Thoracic aorta (tissue), 2 donors: ENCODE results near the gene HOXC11. TPM values are rescaled to one million over a fixed set of nuclear protein-coding genes. Genes with fewer than 3 reads are reported as not detected.

Experiments used
- ATAC-seq: fragments of 150-250 bp; one replicate; pipeline ENCODE4 v1.8.0; 2017; ENCODE audit warnings: low read depth; ENCODE audit not compliant: insufficient number of reproducible peaks, low FRiP score
- DNase-seq: peaks from one replicate; pipeline ENCODE4 v3.0.0-alpha.2; 2020; ENCODE audit warnings: low spot score
- H3K27ac ChIP-seq, 2 donors: fragments of 200-600 bp; sonication (generic); 1 replicate in 1 of 2; 2 replicates in 1 of 2; pipeline ENCODE4 v1.5.1; 2016; ENCODE audit warnings: mild to moderate bottlenecking in 2 of 2, moderate library complexity in 2 of 2
- H3K27me3 ChIP-seq: fragments of 200-600 bp; sonication (generic); replicated peaks from 2 replicates; pipeline ENCODE4 v1.6.0; 2016; ENCODE audit warnings: mild to moderate bottlenecking; ENCODE audit not compliant: insufficient read depth
- H3K36me3 ChIP-seq: fragments of 200-600 bp; sonication (generic); one replicate; pipeline ENCODE4 v1.5.1; 2016
- H3K4me1 ChIP-seq, 2 donors: fragments of 200-600 bp; sonication (generic); 1 replicate in 1 of 2; 2 replicates in 1 of 2; pipeline versions ENCODE4 v1.5.1 to v1.6.0; 2016; ENCODE audit warnings: low read depth in 2 of 2, mild to moderate bottlenecking in 1 of 2; ENCODE audit not compliant: control insufficient read depth in 1 of 2
- H3K4me3 ChIP-seq: fragments of 200-600 bp; sonication (generic); 2 replicates; pipeline ENCODE4 v1.5.1; 2016; ENCODE audit warnings: mild to moderate bottlenecking
- H3K9me3 ChIP-seq: fragments of 200-600 bp; sonication (generic); 2 replicates; pipeline ENCODE4 v1.5.1; 2016
- total RNA-seq, 2 donors: library from RNA; depleted of rRNA; stranded (reverse); fragments of >200 nt; gene quantifications; one replicate each; pipeline versions ENCODE4 v1.1.0 to v1.2.3, GENCODE V29; 2016
- TF ChIP-seq, protein P1 (sequence below): fragments of 200-600 bp; sonication (generic); IDR thresholded peaks from one replicate; pipeline ENCODE4 v1.5.1; 2019; ENCODE audit warnings: antibody characterized with exemption

The HOXC11 gene
- total RNA-seq, 2 donors from 2014 or later, result not detected

DNA sequence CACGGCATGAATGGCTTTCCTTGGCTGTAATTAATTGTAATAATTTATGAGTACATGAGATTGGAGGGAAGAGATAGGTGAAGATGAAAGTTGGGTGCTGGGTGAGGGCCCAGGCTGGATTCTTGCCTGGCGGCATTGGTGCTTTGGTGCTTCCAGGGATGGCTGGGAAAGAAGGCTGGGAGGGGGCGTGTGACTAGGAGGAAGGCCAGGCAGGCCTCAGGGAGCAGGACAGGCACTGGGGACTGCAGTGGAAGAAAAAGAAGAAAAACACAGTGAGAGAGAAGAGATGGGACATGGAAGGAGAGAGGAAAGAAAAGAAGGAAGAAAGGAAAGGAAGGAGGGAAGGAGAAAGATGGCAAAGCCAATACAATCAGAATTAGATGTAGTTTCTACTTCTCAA is 30.7 kb downstream of the HOXC11 start:
- TF ChIP-seq, protein P1, sequence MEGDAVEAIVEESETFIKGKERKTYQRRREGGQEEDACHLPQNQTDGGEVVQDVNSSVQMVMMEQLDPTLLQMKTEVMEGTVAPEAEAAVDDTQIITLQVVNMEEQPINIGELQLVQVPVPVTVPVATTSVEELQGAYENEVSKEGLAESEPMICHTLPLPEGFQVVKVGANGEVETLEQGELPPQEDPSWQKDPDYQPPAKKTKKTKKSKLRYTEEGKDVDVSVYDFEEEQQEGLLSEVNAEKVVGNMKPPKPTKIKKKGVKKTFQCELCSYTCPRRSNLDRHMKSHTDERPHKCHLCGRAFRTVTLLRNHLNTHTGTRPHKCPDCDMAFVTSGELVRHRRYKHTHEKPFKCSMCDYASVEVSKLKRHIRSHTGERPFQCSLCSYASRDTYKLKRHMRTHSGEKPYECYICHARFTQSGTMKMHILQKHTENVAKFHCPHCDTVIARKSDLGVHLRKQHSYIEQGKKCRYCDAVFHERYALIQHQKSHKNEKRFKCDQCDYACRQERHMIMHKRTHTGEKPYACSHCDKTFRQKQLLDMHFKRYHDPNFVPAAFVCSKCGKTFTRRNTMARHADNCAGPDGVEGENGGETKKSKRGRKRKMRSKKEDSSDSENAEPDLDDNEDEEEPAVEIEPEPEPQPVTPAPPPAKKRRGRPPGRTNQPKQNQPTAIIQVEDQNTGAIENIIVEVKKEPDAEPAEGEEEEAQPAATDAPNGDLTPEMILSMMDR, result no peak
- no peaks in the 10 kb centered on the region for H3K36me3 ChIP-seq
- DNase-seq, result no peak
- peaks cover 25% of the 10 kb centered on the region for H3K27me3 ChIP-seq
- H3K4me3 ChIP-seq, result no peak overlapping the region
- no peaks in the 10 kb centered on the region for H3K9me3 ChIP-seq
- ATAC-seq, result no peak
- H3K4me1 ChIP-seq, result peaks cover 12 to 23% of the 10 kb centered on the region in 2 donors
- no peak overlapping the region for H3K27ac ChIP-seq

DNA sequence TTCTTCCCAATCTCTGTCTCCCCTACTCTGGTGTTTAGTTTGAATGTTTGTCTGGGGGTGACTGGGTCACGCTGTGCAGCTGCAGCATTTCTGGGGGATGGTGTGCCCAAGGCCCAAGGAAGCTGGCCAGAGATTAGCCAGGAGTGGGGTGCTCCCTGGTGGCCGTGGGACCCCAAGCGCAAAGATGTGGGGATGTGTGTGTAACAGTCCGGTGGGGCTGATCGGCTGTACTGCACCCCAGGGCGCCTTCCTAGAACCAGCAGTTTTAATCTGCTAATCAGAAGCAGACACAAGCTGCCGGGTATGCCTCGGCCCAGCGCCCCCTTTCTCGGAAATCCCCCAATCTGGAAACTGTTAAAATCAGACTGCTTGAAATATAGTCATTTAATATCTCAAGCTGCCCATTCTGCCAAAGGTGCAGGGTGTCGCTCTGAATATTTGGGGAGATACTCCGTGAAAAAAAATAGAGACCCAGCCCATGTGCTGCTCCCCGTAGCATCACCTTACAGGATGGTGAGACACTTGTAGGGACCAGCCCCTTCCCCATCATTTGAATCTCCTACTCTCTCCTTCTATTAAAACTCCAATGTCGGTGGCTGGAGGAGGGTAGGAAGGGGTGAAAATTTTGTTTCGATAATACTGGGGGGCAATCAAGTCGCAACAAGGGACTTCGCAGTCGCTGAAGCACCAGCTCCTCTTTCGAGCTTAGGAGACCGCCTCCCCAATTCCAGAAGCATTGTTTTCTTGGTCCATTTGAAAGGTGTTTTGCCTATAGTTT is 31.3 kb downstream of the HOXC11 start:
- Histone ChIP-seq H3K4me3 (no peak overlapping the region), H3K27ac (no peak overlapping the region), H3K4me1 (peaks cover 12 to 24% of the 10 kb centered on the region in 2 donors), H3K27me3 (peaks cover 25% of the 10 kb centered on the region), H3K36me3 (no peaks in the 10 kb centered on the region), H3K9me3 (no peaks in the 10 kb centered on the region)
- DNase-seq, result no peak
- no peak for ATAC-seq
- TF ChIP-seq, protein P1, result no peak

DNA sequence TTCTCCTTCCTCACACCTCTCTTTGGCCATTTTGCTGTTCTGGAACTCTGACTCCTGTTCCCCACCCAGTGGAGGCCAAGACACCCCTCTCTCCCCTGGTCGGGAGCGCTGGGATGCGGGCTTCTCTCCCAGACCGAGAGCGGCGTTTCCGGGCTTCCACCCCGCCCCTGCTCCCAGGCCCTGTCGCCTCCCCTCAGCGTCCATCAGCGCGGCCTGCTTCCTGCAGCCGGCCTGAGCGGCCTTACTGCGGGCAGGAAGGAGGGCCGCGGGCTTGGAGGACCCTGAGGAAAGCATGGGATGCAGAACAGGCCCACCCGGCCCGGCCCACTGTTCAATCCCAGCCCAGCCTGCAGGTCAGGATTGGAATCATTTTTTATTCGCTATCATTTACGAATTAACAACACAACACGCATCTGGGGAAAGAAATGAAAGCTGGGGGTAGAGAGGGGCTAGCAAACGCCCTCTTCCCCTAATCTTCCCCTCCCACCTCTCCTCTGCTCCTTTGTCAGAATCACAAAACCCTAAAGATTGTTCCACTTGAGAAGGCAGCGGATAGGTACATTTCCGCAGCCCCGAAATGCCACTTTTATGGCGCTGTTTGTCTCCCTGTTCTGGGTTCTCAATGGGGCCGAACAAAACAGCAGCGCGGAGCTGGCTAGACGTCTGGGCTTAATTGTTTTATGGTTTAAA is 32.1 kb downstream of the HOXC11 start:
- peaks cover 19% of the 10 kb centered on the region for H3K27me3 ChIP-seq
- no peak for ATAC-seq
- TF ChIP-seq, protein P1, result no peak

DNA sequence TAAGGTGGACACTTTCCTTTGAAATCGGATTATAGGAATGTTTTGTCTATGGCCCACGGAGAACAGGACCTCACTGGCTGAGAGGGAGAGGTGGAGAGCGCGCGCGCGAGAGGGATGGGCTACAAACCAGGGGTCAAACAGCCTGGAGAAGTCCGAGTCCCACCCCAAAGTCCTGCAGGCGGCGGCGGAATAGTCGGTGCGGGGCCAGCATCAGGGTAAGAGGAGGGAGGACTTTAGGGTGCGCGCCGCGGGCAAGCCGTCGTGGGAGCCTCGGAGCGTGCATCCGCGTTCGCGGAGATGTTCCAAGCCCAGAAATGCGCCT is 32.6 kb downstream of the HOXC11 start:
- Histone ChIP-seq H3K4me1 (peaks cover 5 to 18% of the 10 kb centered on the region in 2 donors), H3K9me3 (no peaks in the 10 kb centered on the region), H3K27ac (no peak overlapping the region), H3K27me3 (peaks cover 14% of the 10 kb centered on the region), H3K36me3 (no peaks in the 10 kb centered on the region), H3K4me3 (no peak overlapping the region)
- DNase-seq (no peak), ATAC-seq (no peak)
- TF ChIP-seq, protein P1, result no peak

More for the DNA sequence above, 32.1 kb downstream of the HOXC11 start:
- Histone ChIP-seq H3K4me3 (no peak overlapping the region), H3K4me1 (peaks cover 10 to 23% of the 10 kb centered on the region in 2 donors), H3K36me3 (no peaks in the 10 kb centered on the region), H3K27ac (no peak overlapping the region), H3K9me3 (no peaks in the 10 kb centered on the region)
- no peak for DNase-seq

DNA sequence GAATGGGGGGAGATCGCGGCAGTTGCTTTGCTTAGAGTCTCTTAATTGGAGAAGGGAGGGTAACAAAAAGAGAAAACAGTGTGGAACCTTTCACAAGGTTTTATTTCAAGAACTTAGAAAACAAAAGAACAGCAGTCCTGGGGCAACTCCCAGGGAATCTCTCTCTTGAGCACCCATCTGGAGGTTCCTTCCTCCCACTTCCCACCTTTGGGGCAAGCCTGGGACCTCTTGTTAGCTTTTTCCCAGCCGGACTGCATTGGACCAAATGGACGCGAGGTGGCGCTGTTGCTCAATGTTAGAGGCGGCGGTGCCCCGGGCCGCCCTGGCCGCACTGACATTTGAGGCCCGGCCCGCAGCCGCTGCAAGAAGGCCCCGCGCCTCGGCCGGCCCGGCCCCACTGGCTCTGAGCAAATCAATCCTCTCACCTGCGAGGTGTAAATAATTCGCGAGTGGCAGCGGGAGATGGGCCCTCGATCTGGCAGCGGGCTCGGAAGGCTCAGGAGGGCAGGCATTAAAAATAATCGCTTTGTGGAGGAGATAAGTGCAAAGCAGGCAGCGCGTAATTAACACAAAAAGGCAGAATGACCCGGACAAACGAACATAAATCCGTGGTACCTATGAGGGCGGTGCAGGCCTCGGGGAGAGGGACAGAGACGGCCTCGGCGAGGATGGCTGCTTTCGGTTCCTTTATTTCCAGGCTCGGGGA is 33.1 kb downstream of the HOXC11 start:
- ATAC-seq (no peak), DNase-seq (peak; percentile 59)
- TF ChIP-seq, protein P1, result peak; percentile 94
- H3K4me1 ChIP-seq, result peaks cover 3 to 14% of the 10 kb centered on the region in 2 donors
- H3K9me3 ChIP-seq, result no peaks in the 10 kb centered on the region
- peaks cover 8% of the 10 kb centered on the region for H3K27me3 ChIP-seq
- no peak overlapping the region for H3K27ac ChIP-seq
- H3K36me3 ChIP-seq, result no peaks in the 10 kb centered on the region
- H3K4me3 ChIP-seq, result peak overlapping the region; percentile 55
